AG10803 (cell line): ENCODE results near the gene TENM3.

Source experiments
- DNase-seq: peaks from one replicate; pipeline ENCODE4 v3.0.0; 2010; ENCODE audit warnings: low read depth
- H3K4me3 ChIP-seq: 2 replicates; pipeline ENCODE4 v1.5.1; 2011; ENCODE audit warnings: mild to moderate bottlenecking, low read length, control low read depth
- CTCF ChIP-seq: conservative IDR thresholded peaks from 2 replicates; pipeline ENCODE4 v1.5.1; 2011; ENCODE audit warnings: mild to moderate bottlenecking, low read length, control low read depth, inconsistent platforms

TENM3 gene

DNA sequence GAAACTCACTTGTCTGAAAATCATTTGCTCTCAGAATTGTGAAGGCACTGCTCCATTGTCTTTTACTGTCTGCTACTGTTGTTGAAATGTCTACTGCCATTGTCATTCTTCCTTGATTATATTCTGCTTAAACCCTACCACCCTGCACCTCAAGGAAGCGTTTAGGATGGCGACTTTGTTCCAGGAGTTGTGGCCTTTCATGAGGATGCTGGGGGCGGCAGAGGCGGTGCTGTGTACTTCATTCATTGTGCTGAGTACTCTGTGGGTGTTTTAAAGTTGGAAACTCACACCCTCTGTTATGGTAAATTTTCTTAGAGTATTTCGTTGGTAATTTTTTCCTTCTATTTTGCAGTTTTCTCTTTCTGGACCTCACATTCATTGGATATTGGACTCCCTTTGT lies 258.9 kb downstream of the TENM3 start:
- TF ChIP-seq CTCF = no peak
- DNase-seq = no peak
- no peak overlapping the region for H3K4me3 ChIP-seq

DNA sequence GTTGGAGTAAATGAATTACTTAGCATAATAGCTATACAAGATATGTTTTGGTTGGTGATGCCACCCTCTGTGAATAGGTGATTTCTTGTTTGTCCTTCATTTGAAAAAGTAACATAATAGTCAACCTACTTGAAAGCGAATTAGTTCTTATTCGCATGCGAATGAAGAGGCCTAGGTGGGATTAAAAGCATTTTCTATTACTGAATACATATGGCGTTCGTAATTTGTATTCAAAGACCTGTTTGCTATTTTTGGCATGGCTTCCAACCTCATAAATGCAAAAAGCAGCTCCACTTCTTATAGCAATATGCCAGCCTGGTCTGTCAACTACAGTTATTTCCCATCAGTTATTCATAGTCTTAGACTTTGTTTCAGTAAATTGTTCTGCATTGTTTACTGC lies 261.3 kb downstream of the TENM3 start:
- no peak overlapping the region for H3K4me3 ChIP-seq
- DNase-seq = no peak
- TF ChIP-seq CTCF = no peak

- no peak for DNase-seq
Measured at GRCh38 chr4:182507805-182508204, 264.6 kb downstream of the TENM3 start.

GRCh38 chr4:182510836-182511235 lies 267.6 kb downstream of the TENM3 start:
- TF ChIP-seq CTCF = no peak

More at GRCh38 chr4:182507805-182508204, 264.6 kb downstream of the TENM3 start:
- H3K4me3 ChIP-seq = no peak overlapping the region
- no peak for TF ChIP-seq CTCF

GRCh38 chr4:182513587-182514291 lies 270.5 kb downstream of the TENM3 start:
- no peak for TF ChIP-seq CTCF
- no peak overlapping the region for H3K4me3 ChIP-seq
- no peak for DNase-seq

More at GRCh38 chr4:182510836-182511235, 267.6 kb downstream of the TENM3 start:
- no peak overlapping the region for H3K4me3 ChIP-seq
- no peak for DNase-seq

DNA sequence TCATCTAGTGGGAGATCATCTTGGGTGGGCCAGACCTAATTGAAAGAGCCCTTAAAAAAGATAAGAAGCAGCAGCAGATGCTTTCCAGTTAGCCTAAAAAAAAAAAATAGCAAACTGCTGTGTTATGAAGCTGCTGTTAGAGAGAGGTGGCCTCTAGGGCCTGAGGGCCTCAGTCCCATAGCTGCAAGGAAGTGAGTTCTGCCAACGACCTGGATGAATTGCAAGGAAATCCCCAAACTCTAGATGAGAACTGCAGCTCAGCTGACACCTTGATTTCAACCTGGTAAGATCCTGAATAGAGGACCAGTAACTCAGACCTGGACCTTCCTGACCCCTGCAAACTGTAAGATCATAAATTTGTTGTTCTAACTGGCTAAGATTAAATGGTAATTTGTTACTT lies 275.2 kb downstream of the TENM3 start:
- TF ChIP-seq CTCF = no peak
- no peak overlapping the region for H3K4me3 ChIP-seq
- DNase-seq = no peak

- no peak overlapping the region for H3K4me3 ChIP-seq
- no peak for TF ChIP-seq CTCF
- no peak for DNase-seq
Measured at GRCh38 chr4:182519528-182519927, 276.3 kb downstream of the TENM3 start.
